Measurements from ENCODE around the gene RSAD1.

The RSAD1 gene

DNA sequence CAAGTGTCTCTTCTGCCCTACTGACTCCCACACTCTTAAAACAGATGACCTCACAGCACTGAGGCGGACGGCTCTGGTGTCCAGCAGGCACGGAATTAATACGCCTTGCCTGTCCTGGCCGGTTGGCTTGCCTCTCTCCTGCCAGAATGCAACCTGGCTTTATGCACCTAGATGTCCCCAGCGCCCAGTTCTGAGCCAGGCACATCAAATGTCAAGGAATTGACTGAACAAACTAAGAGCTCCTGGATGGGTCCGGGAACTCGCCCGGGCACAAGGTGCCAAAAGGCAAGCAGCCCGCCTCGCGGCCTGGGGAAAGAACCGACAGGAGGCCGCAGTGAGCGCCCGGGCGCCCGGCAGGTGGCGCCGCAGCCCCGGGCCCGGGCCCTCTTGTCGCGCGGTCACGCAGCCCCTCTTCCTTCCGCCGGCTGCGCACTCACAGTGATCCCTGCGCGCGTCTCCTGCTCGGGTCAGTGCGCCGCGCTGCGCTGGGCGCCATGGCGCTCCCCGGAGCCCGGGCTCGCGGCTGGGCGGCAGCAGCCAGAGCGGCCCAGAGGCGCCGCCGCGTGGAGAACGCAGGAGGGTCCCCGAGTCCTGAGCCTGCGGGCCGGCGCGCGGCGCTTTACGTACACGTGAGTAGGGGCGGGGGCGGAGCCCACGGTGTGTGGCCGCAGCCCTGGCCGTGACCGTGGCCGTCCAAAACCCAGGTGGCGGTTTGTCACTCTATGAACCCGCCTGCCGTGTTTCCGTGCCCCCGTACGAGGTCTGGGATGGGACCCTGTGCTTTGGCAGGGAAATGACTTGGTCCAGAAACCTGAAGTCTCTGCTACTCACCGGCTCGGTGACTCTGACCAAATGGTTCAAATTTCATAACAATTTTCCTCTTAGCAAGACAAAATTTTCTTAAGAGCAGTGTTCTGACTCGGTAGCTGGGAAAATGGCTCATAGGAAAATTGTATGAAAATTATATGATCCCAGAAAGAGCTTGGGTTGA lies at the start of gene RSAD1:
RSAD1 (plus strand) TSS at position 470 of the 991 bp plus-strand sequence; CDS start at position 495, 25 bp downstream.
- Histone ChIP-seq H3F3A (ENCODE audit: insufficient read depth, low read length) (peaks cover 12% of the 10 kb centered on the region), H3K36me3 (replicated peaks; ENCODE audit: insufficient read depth, low read length) (no peaks in the 10 kb centered on the region; the same call in 1 of the 2 replicates), H2AFZ (ENCODE audit: low read length) (peak within 1 kb of the TSS; percentile 100), H3K27me3 (replicated peaks; ENCODE audit: insufficient read depth, low read length) (no peaks in the 10 kb centered on the region), H3K4me2 (ENCODE audit: low read depth, low read length) (peak within 1 kb of the TSS; percentile 80), H3K9ac (ENCODE audit: low read length) (peak within 1 kb of the TSS; percentile 61), H4K20me1 (ENCODE audit: insufficient read depth, low read length) (no peaks in the 10 kb centered on the region), H3K9me3 (replicated peaks; ENCODE audit: insufficient read depth, low read length) (no peaks in the 10 kb centered on the region), H3K79me2 (ENCODE audit: low read length) (peaks cover 9% of the 10 kb centered on the region), H3K9me2 (replicated peaks; ENCODE audit: insufficient read depth, low read length) (no peaks in the 10 kb centered on the region), H3K4me3 (ENCODE audit: low read length) (peak within 1 kb of the TSS; percentile 81), H3K27ac (ENCODE audit: low read length) (peak within 1 kb of the TSS; percentile 57; the same call in 1 of the 2 replicates), H3K4me1 (ENCODE audit: low read length) (peaks cover 9% of the 10 kb centered on the region; the same call in 1 of the 2 replicates)
- peak; percentile 87 for DNase-seq
- no peak for TF ChIP-seq EZH2phosphoT487 (IDR thresholded peaks at IDR 0.05; ENCODE audit: low read length)
- TF ChIP-seq, protein P1, sequence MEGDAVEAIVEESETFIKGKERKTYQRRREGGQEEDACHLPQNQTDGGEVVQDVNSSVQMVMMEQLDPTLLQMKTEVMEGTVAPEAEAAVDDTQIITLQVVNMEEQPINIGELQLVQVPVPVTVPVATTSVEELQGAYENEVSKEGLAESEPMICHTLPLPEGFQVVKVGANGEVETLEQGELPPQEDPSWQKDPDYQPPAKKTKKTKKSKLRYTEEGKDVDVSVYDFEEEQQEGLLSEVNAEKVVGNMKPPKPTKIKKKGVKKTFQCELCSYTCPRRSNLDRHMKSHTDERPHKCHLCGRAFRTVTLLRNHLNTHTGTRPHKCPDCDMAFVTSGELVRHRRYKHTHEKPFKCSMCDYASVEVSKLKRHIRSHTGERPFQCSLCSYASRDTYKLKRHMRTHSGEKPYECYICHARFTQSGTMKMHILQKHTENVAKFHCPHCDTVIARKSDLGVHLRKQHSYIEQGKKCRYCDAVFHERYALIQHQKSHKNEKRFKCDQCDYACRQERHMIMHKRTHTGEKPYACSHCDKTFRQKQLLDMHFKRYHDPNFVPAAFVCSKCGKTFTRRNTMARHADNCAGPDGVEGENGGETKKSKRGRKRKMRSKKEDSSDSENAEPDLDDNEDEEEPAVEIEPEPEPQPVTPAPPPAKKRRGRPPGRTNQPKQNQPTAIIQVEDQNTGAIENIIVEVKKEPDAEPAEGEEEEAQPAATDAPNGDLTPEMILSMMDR (IDR thresholded peaks at IDR 0.05; ENCODE audit: low read length): peak; percentile 74

DNA sequence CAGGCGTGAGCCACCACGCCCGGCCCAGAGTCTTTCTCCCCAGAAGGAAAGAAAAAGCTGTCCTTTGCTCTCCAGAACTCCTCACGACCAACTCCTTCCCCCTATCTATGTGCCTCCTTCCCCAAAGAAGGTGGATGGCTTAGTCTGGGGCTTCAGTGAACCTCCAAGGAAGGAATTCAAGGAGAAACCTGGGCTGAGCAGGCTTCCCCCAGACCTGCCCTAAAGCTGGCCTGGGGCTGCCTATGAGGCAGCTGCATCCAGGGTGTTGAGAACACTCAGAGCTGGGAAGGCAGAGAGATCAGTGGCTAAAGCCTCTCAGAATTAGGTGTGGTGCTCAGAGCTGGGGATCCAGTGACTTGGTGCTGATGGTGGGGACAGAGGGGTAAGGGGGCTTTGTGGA lies 48.9 kb upstream of the RSAD1 start:
- Histone ChIP-seq H3F3A (ENCODE audit: insufficient read depth, low read length) (peaks cover 13% of the 10 kb centered on the region), H3K9ac (ENCODE audit: low read length) (no peak overlapping the region), H3K4me2 (ENCODE audit: low read depth, low read length) (no peak overlapping the region)

GRCh38 chr17:50430821-50431618 lies 47.6 kb upstream of the RSAD1 start:
- TF ChIP-seq, protein P1 (IDR thresholded peaks at IDR 0.05; ENCODE audit: low read length): no peak
- TF ChIP-seq EZH2phosphoT487 (IDR thresholded peaks at IDR 0.05; ENCODE audit: low read length) (no peak), EZH2 (optimal IDR thresholded peaks at IDR 0.05; ENCODE audit: low read depth, low read length) (no peak)
- no peak overlapping the region for H3K4me2 ChIP-seq (ENCODE audit: low read depth, low read length)

More for the DNA sequence above, 48.9 kb upstream of the RSAD1 start:
- H3K4me3 ChIP-seq (ENCODE audit: low read length): no peak overlapping the region
- H2AFZ ChIP-seq (ENCODE audit: low read length): no peak overlapping the region
- DNase-seq: no peak
- no peak for TF ChIP-seq EZH2phosphoT487 (IDR thresholded peaks at IDR 0.05; ENCODE audit: low read length)
- TF ChIP-seq EZH2 (optimal IDR thresholded peaks at IDR 0.05; ENCODE audit: low read depth, low read length): no peak
- peaks cover 14% of the 10 kb centered on the region for H3K4me1 ChIP-seq (ENCODE audit: low read length)
- H3K9me2 ChIP-seq (replicated peaks; ENCODE audit: insufficient read depth, low read length): no peaks in the 10 kb centered on the region
- H4K20me1 ChIP-seq (ENCODE audit: insufficient read depth, low read length): no peaks in the 10 kb centered on the region
- H3K36me3 ChIP-seq (replicated peaks; ENCODE audit: insufficient read depth, low read length): no peaks in the 10 kb centered on the region
- no peak overlapping the region for H3K27ac ChIP-seq (ENCODE audit: low read length)
- H3K27me3 ChIP-seq (replicated peaks; ENCODE audit: insufficient read depth, low read length): no peaks in the 10 kb centered on the region
- H3K9me3 ChIP-seq (replicated peaks; ENCODE audit: insufficient read depth, low read length): no peaks in the 10 kb centered on the region
- 0 out of 2 replicates have a peak, but pooled peaks cover 10% of the 10 kb centered on the region for H3K79me2 ChIP-seq (ENCODE audit: low read length)

More at GRCh38 chr17:50430821-50431618, 47.6 kb upstream of the RSAD1 start:
- H3K9me2 ChIP-seq (replicated peaks; ENCODE audit: insufficient read depth, low read length): no peaks in the 10 kb centered on the region
- H3K9me3 ChIP-seq (replicated peaks; ENCODE audit: insufficient read depth, low read length): no peaks in the 10 kb centered on the region
- H3K4me1 ChIP-seq (ENCODE audit: low read length): peaks cover 9% of the 10 kb centered on the region
- no peaks in the 10 kb centered on the region for H4K20me1 ChIP-seq (ENCODE audit: insufficient read depth, low read length)
- H3K79me2 ChIP-seq (ENCODE audit: low read length): 0 out of 2 replicates have a peak, but pooled peaks cover 10% of the 10 kb centered on the region
- no peaks in the 10 kb centered on the region for H3K36me3 ChIP-seq (replicated peaks; ENCODE audit: insufficient read depth, low read length)
- no peak overlapping the region for H3K27ac ChIP-seq (ENCODE audit: low read length)
- H2AFZ ChIP-seq (ENCODE audit: low read length): no peak overlapping the region
- no peak for DNase-seq
- no peak overlapping the region for H3K9ac ChIP-seq (ENCODE audit: low read length)
- peaks cover 13% of the 10 kb centered on the region for H3F3A ChIP-seq (ENCODE audit: insufficient read depth, low read length)
- no peak overlapping the region for H3K4me3 ChIP-seq (ENCODE audit: low read length)
- H3K27me3 ChIP-seq (replicated peaks; ENCODE audit: insufficient read depth, low read length): no peaks in the 10 kb centered on the region
